Ovary (tissue), 9 donors: ENCODE measurements around the gene CALB2. TPM values are rescaled to one million over a fixed set of nuclear protein-coding genes. Genes with fewer than 3 reads are reported as not detected.

Source experiments
- DNase-seq, 5 donors: peaks; one replicate each; pipeline ENCODE4 v3.0.0-alpha.2; 2019 to 2020
- H3K27ac ChIP-seq, 2 donors: fragments of 200-600 bp; one replicate each; pipeline versions ENCODE4 v1.5.1 to v1.8.0; 2019 to 2022
- H3K27me3 ChIP-seq: fragments of 200-600 bp; one replicate; pipeline ENCODE4 v1.8.0; 2022
- H3K36me3 ChIP-seq: fragments of 200-600 bp; sonication (generic); one replicate; pipeline ENCODE4 v1.5.1; 2019
- H3K4me1 ChIP-seq: one replicate; pipeline ENCODE4 v1.8.1; 2013; ENCODE audit warnings: mild to moderate bottlenecking, moderate library complexity; ENCODE audit not compliant: insufficient read depth
- H3K4me3 ChIP-seq: fragments of 200-600 bp; sonication (generic); one replicate; pipeline ENCODE4 v1.5.1; 2017
- H3K9me3 ChIP-seq, 2 donors: fragments of 200-600 bp in 1 of 2; sonication (generic) in 1 of 2; one replicate each; pipeline versions ENCODE4 v1.5.1 to v1.8.1; 2013 to 2019; ENCODE audit warnings: mild to moderate bottlenecking in 1 of 2, moderate library complexity in 1 of 2
- EP300 ChIP-seq: sonication (generic); formaldehyde crosslinking; IDR thresholded peaks from one replicate; pipeline ENCODE4 v1.6.1; 2017; ENCODE audit warnings: antibody characterized with exemption
- POLR2A ChIP-seq: fragments of 450-650 bp; IDR thresholded peaks from one replicate; pipeline ENCODE4 v1.6.1; 2017; ENCODE audit warnings: antibody characterized with exemption, mild to moderate bottlenecking, moderate library complexity
- WGBS, 3 donors: extraction: QIAGEN DNeasy Blood & Tissue Kit in 1 of 3; methylation state at CpG; one replicate each; pipeline versions ENCODE4 v1.1.5 to v1.1.7; 2013 to 2017; 5-methylcytosine and 5-hydroxymethylcytosine counted together
- intact Hi-C, 4 donors: fragments of 100-400 bp; cut with DNase I; formaldehyde crosslinking; loops; one replicate each; pipeline versions ENCODE4 v1.11.0 to v1.15.1; 2022 to 2023
- polyA plus RNA-seq, 2 donors: library from polyadenylated mRNA; stranded (reverse); fragments of 200-250 nt in 1 of 2; fragments of 350-450 nt in 1 of 2; fragmentation: Illumina TruSeq in 1 of 2; extraction: RNeasy Lipid Tissue Mini Kit (QIAGEN cat#74804) in 1 of 2; gene quantifications; one replicate each; pipeline ENCODE4 v1.2.3, GENCODE V29; 2013 to 2014
- total RNA-seq, 7 donors: library from RNA; depleted of rRNA in 2 of 7; stranded (reverse); fragments of >200 nt in 2 of 7; fragmentation: NEBNext Ultra II Directional in 3 of 7; extraction: Animal tissue kit (Norgen Biotek cat#: 25700) in 3 of 7; gene quantifications; one replicate each; pipeline versions ENCODE4 v1.1.0 to v1.2.4, GENCODE V29; 2016 to 2023
- TF ChIP-seq, protein P1 (sequence below), 3 donors: fragments of 450-650 bp in 2 of 3; fragments of 200-600 bp in 1 of 3; IDR thresholded peaks; one replicate each; pipeline versions ENCODE4 v1.5.1 to v1.8.0; 2016 to 2022; ENCODE audit warnings: antibody characterized with exemption in 3 of 3, mild to moderate bottlenecking in 1 of 3
- donor health status: DM: no; HTN: no; CAD: no; lungs with moderate emphysema.
- donor health status: DM: no; HTN: no; CAD: no.
- donor health status: Bipolar disorder and iron deficiency.
- donor health status: DM: yes; HTN: yes; CAD: no.
- donor health status: DM: no; HTN: no; CAD: no.
- donor health status: DM: yes; HTN: yes; CAD: no.

Gene CALB2
- total and polyA plus RNA-seq, 9 donors: 1.7 to 176 (median 5.2) TPM

DNA sequence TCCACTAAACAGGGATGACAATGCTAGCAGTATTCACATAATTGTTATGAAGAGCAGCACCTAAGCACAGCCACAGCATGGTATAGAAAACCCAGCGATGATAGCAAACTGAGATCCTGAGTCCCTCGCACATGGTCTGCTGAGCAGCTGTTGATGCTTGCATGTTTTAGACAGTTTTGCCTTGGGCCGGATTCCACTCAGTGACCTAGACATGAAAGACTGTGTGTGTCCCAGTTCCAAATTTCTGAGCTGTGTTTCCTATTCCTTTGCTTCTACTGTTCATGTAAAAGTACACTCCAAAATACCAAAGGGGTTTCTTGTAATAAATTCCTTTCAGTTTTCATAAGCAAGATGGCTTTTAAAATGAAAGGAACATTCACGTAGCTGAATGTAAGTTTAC lies 38.5 kb upstream of the CALB2 start:
- no peaks in the 10 kb centered on the region for H3K27me3 ChIP-seq
- no peaks in the 10 kb centered on the region for H3K36me3 ChIP-seq
- H3K27ac ChIP-seq: no peak overlapping the region
- no peaks in the 10 kb centered on the region for H3K4me1 ChIP-seq
- intact Hi-C loops: no loop called here
- 78 to 88% (median 85%) methylated on average over 4 of the region's 4 CpGs for WGBS, 3 donors
- H3K4me3 ChIP-seq: no peak overlapping the region
- TF ChIP-seq, protein P1, sequence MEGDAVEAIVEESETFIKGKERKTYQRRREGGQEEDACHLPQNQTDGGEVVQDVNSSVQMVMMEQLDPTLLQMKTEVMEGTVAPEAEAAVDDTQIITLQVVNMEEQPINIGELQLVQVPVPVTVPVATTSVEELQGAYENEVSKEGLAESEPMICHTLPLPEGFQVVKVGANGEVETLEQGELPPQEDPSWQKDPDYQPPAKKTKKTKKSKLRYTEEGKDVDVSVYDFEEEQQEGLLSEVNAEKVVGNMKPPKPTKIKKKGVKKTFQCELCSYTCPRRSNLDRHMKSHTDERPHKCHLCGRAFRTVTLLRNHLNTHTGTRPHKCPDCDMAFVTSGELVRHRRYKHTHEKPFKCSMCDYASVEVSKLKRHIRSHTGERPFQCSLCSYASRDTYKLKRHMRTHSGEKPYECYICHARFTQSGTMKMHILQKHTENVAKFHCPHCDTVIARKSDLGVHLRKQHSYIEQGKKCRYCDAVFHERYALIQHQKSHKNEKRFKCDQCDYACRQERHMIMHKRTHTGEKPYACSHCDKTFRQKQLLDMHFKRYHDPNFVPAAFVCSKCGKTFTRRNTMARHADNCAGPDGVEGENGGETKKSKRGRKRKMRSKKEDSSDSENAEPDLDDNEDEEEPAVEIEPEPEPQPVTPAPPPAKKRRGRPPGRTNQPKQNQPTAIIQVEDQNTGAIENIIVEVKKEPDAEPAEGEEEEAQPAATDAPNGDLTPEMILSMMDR (IDR thresholded peaks at IDR 0.05): no peak
- TF ChIP-seq EP300 (no peak), POLR2A (no peak)
- no peaks in the 10 kb centered on the region for H3K9me3 ChIP-seq
- no peak for DNase-seq

DNA sequence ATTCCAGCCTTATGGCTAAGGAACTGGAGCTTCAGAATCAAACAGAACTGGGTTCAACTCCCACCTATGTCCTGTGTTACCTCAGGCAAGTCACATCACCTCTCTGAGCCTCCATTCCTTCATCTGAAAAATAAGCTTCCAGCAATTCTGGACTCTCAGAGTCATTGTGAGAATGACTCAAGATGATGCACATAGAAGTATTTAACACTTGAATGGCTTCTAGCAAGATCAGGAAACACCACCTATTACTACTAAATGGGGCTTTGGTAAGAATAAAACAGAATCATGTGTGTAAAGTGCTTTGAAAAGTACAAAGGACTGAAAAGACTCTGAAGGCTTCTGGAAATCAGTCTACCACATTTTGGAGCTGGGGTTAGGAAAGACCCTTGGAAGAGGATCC lies 30.8 kb upstream of the CALB2 start:
- intact Hi-C loops: no loop called here
- Histone ChIP-seq H3K9me3 (no peaks in the 10 kb centered on the region), H3K27me3 (no peaks in the 10 kb centered on the region), H3K4me1 (no peaks in the 10 kb centered on the region), H3K36me3 (no peaks in the 10 kb centered on the region), H3K4me3 (no peak overlapping the region), H3K27ac (no peak overlapping the region)
- TF ChIP-seq EP300 (no peak), POLR2A (no peak)
- TF ChIP-seq, protein P1 (IDR thresholded peaks at IDR 0.05): no peak
- DNase-seq: no peak

DNA sequence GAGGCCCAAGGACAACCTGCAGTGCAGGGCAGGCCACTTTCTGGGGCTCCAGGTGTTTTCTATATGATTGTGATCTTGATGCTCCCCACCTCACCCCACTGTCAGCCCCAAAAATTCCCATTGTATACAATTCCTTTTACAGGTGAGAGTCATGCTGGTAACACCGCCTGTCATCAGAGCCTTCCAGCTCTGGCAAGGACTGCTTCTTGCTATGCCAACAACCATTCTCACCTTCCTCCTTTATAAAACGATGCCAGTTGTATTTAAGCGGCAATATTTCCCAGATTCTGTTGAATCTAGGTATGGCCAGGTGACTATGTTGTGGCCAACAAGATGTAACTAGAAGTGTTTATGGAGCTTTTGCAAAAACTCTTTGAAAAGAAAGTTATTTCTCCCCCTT lies 30.4 kb upstream of the CALB2 start:
- intact Hi-C loops: no loop called here
- no peaks in the 10 kb centered on the region for H3K36me3 ChIP-seq
- H3K9me3 ChIP-seq: no peaks in the 10 kb centered on the region
- H3K27me3 ChIP-seq: no peaks in the 10 kb centered on the region
- no peaks in the 10 kb centered on the region for H3K4me1 ChIP-seq
- H3K27ac ChIP-seq: no peak overlapping the region
- DNase-seq: no peak
- no peak overlapping the region for H3K4me3 ChIP-seq
- TF ChIP-seq POLR2A (no peak), EP300 (no peak)
- TF ChIP-seq, protein P1 (IDR thresholded peaks at IDR 0.05): no peak
- 77 to 89% (median 78%) methylated on average over 3 of the region's 3 CpGs for WGBS, 3 donors

DNA sequence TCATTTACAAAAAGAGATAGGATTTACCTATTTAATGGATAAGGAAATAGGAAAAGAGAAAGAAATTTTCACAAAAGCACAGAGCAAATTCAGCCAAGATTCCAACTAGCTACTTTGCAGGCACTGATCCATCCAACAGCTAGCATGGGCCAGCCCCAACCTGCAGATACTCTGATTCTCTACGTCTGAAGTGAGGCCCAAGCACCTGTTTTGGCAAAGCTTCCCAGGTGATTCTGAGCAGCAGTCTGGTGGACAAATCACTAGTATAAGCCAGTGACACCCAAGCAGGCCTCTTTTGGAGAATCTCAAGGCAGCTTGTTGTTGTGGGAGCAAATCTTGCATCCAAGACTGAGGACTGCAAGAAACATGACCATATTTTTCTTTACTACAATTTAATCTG lies 20.9 kb upstream of the CALB2 start:
- Histone ChIP-seq H3K36me3 (no peaks in the 10 kb centered on the region), H3K4me1 (no peaks in the 10 kb centered on the region), H3K27me3 (no peaks in the 10 kb centered on the region), H3K4me3 (no peak overlapping the region), H3K9me3 (no peaks in the 10 kb centered on the region), H3K27ac (no peak overlapping the region)
- TF ChIP-seq EP300: no peak
- TF ChIP-seq, protein P1 (IDR thresholded peaks at IDR 0.05): no peak
- TF ChIP-seq POLR2A: no peak
- intact Hi-C loops: no loop called here
- DNase-seq: no peak
- 47 to 68% (median 50%) methylated on average over 1 of the region's 1 CpG for WGBS, 3 donors

DNA sequence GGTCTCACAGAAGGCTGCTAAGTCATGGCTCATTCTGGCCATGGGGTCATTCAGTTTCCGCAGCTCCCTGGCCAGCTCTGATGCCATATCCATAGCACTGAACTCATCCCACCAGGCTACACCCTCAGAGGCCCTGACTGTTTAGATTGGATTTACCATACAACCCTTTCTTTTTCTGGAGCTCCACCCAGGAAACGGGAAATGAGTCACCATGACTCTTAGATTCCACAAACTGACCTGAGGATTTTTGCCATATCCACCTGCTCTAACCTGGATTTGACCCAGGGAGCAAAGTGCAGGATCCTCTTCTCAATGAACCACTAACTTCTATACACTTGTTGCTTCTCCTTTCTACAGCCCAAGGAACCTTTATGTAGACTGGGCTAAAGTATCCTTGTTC lies 20.3 kb upstream of the CALB2 start:
- TF ChIP-seq POLR2A (no peak), EP300 (no peak)
- TF ChIP-seq, protein P1 (IDR thresholded peaks at IDR 0.05): no peak
- no peaks in the 10 kb centered on the region for H3K27me3 ChIP-seq
- no peaks in the 10 kb centered on the region for H3K4me1 ChIP-seq
- no peak overlapping the region for H3K27ac ChIP-seq
- H3K4me3 ChIP-seq: no peak overlapping the region
- 64 to 80% (median 66%) methylated on average over 2 of the region's 2 CpGs for WGBS, 3 donors
- no peak for DNase-seq
- H3K36me3 ChIP-seq: no peaks in the 10 kb centered on the region
- H3K9me3 ChIP-seq: no peaks in the 10 kb centered on the region
- intact Hi-C loops: no loop called here
